ENCODE results near the gene SORL1.

GRCh38 chr11:121444526-121444925 lies 7.6 kb upstream of the SORL1 start:
- TF ChIP-seq CTCF (IDR thresholded peaks at IDR 0.05; ENCODE audit: low read length) (no peak), EZH2 (IDR thresholded peaks at IDR 0.05; ENCODE audit: borderline replicate concordance, low read length) (no peak)
